PC-3 (cell line): Measurements from ENCODE around the gene IDI2.

ENCODE experiments used
- EZH2 ChIP-seq: fragments of 300-600 bp; sonication (generic); IDR thresholded peaks from one replicate; pipeline ENCODE4 v1.6.1; 2017; ENCODE audit warnings: antibody characterized with exemption, mild to moderate bottlenecking, low read length; ENCODE audit not compliant: unreplicated experiment
- TF ChIP-seq, protein P1 (sequence below): fragments of 300-600 bp; sonication (generic); conservative IDR thresholded peaks from 2 replicates; pipeline ENCODE4 v1.5.1; 2017; ENCODE audit warnings: antibody characterized with exemption, low read depth, mild to moderate bottlenecking, low read length

DNA sequence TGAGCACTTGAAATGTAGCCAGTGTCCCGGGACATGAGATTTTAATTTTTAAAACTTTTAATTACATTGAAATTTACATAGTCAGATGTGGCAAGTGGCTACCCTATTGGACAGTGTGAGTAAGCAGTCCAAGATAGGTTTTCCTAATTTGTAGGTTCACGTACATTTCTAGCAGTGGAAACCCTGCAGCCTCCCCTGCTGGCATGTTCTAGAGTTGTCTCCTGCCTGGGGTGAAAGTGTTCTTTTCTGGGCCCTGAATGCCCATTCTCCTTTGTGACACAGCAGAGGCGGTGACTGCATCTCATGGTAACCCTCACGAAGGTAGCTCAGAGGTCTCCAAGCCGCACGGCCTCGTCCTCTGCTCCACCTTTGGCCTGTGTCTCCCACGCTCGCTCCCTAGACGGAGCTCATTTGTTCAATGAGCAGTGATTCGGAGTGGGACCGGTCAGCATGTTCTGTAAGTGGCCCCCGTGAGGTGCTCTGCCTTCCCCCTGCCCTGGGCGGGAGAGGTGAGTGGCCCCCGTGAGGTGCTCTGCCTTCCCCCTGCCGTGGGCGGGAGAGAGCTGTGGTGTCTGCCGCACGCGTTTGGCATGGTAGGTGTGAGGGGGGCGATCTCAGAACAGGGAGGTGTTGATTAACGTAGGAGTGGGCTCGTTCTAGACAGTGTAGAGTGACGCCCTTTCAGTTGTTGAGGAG, 48.5 kb upstream of the IDI2 start:
- TF ChIP-seq, protein P1, sequence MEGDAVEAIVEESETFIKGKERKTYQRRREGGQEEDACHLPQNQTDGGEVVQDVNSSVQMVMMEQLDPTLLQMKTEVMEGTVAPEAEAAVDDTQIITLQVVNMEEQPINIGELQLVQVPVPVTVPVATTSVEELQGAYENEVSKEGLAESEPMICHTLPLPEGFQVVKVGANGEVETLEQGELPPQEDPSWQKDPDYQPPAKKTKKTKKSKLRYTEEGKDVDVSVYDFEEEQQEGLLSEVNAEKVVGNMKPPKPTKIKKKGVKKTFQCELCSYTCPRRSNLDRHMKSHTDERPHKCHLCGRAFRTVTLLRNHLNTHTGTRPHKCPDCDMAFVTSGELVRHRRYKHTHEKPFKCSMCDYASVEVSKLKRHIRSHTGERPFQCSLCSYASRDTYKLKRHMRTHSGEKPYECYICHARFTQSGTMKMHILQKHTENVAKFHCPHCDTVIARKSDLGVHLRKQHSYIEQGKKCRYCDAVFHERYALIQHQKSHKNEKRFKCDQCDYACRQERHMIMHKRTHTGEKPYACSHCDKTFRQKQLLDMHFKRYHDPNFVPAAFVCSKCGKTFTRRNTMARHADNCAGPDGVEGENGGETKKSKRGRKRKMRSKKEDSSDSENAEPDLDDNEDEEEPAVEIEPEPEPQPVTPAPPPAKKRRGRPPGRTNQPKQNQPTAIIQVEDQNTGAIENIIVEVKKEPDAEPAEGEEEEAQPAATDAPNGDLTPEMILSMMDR, result no peak
- no peak for TF ChIP-seq EZH2
